Right lobe of liver (tissue), 6 donors: Measurements from ENCODE around the gene ZNF33B. TPM values are rescaled to one million over a fixed set of nuclear protein-coding genes. Genes with fewer than 3 reads are reported as not detected.
A peak's percentile ranks its signal among the peaks of the same experiment; 100 is the strongest.
"Not testable (repeated sequence)": the region's sequence is repeated elsewhere in the genome, so short reads cannot be mapped to it uniquely, and the experiment has no call there.

ENCODE experiments used
- ATAC-seq, 4 donors: fragments of 200-7000 bp; cut with Tn5 transposase; one replicate each; pipeline ENCODE4 v1.9.1; 2020; ENCODE audit warnings: mild to moderate bottlenecking in 4 of 4, moderate library complexity in 4 of 4
- DNase-seq, 3 donors: peaks; one replicate each; pipeline ENCODE4 v3.0.0-alpha.2; 2020
- H3K27ac ChIP-seq, 3 donors: fragments of 200-600 bp; one replicate each; pipeline ENCODE4 v1.8.0; 2022
- H3K27me3 ChIP-seq, 2 donors: fragments of 200-600 bp; one replicate each; pipeline ENCODE4 v1.8.0; 2022
- H3K36me3 ChIP-seq, 4 donors: fragments of 200-600 bp; sonication (generic) in 1 of 4; one replicate each; pipeline versions ENCODE4 v1.5.1 to v1.8.0; 2017 to 2022; ENCODE audit warnings: control low read depth in 1 of 4
- H3K4me1 ChIP-seq, 4 donors: fragments of 200-600 bp; sonication (generic) in 1 of 4; one replicate each; pipeline versions ENCODE4 v1.5.1 to v1.8.0; 2017 to 2022; ENCODE audit warnings: control low read depth in 1 of 4
- H3K4me3 ChIP-seq, 3 donors: fragments of 200-600 bp; one replicate each; pipeline ENCODE4 v1.8.0; 2022
- H3K9me3 ChIP-seq, 4 donors: fragments of 200-600 bp; sonication (generic) in 1 of 4; one replicate each; pipeline versions ENCODE4 v1.5.1 to v1.8.0; 2017 to 2022; ENCODE audit warnings: control low read depth in 1 of 4
- POLR2A ChIP-seq: fragments of 450-650 bp; IDR thresholded peaks from one replicate; pipeline ENCODE4 v1.6.1; 2017; ENCODE audit warnings: antibody characterized with exemption, mild to moderate bottlenecking
- WGBS: methylation state at CpG from one replicate; pipeline ENCODE4 v1.1.6; 2018; ENCODE audit warnings: low coverage, low lambda C conversion rate; ENCODE audit not compliant: insufficient coverage; ENCODE audit errors: missing lambda C conversion rate; 5-methylcytosine and 5-hydroxymethylcytosine counted together
- intact Hi-C, 2 donors: fragments of 100-400 bp; cut with DNase I; formaldehyde crosslinking; loops; one replicate each; pipeline versions ENCODE4 v1.11.2 to v1.14.1; 2022
- total RNA-seq, 6 experiments: library from RNA; depleted of rRNA in 2 of 6; stranded (reverse); fragments of >200 nt in 2 of 6; fragmentation: NEBNext Ultra II Directional in 3 of 6; extraction: Animal tissue kit (Norgen Biotek cat#: 25700) in 3 of 6; gene quantifications; one replicate each; pipeline versions ENCODE4 v1.1.0 to v1.2.4, GENCODE V29; 2016 to 2023
- TF ChIP-seq, protein P1 (sequence below), 4 donors: fragments of 200-600 bp in 3 of 4; fragments of 450-650 bp in 1 of 4; IDR thresholded peaks; one replicate each; pipeline versions ENCODE4 v1.5.1 to v1.8.0; 2016 to 2022; ENCODE audit warnings: antibody characterized with exemption in 4 of 4, mild to moderate bottlenecking in 2 of 4
- donor health status: DM: no; HTN: yes; CAD: no.
- donor health status: DM: no; HTN: no; CAD: no.
- donor health status: DM: no; HTN: no; CAD: no.
- donor health status: DM: no; HTN: yes; CAD: no.
- donor health status: DM: no; HTN: yes; CAD: no.

ZNF33B gene
- total RNA-seq, 6 experiments from 2014 or later: 6.1 to 22.1 (median 13.2) TPM

GRCh38 chr10:42576338-42576737, 62.0 kb downstream of the ZNF33B start:
- DNase-seq (no peak), ATAC-seq (no peak)
- H3K27ac ChIP-seq: no peak overlapping the region
- TF ChIP-seq, protein P1, sequence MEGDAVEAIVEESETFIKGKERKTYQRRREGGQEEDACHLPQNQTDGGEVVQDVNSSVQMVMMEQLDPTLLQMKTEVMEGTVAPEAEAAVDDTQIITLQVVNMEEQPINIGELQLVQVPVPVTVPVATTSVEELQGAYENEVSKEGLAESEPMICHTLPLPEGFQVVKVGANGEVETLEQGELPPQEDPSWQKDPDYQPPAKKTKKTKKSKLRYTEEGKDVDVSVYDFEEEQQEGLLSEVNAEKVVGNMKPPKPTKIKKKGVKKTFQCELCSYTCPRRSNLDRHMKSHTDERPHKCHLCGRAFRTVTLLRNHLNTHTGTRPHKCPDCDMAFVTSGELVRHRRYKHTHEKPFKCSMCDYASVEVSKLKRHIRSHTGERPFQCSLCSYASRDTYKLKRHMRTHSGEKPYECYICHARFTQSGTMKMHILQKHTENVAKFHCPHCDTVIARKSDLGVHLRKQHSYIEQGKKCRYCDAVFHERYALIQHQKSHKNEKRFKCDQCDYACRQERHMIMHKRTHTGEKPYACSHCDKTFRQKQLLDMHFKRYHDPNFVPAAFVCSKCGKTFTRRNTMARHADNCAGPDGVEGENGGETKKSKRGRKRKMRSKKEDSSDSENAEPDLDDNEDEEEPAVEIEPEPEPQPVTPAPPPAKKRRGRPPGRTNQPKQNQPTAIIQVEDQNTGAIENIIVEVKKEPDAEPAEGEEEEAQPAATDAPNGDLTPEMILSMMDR (IDR thresholded peaks at IDR 0.05): no peak
- TF ChIP-seq POLR2A: no peak
- no peak overlapping the region for H3K4me3 ChIP-seq
- 84% methylated on average over 4 of the region's 4 CpGs for WGBS
- no peaks in the 10 kb centered on the region for H3K9me3 ChIP-seq
- no peaks in the 10 kb centered on the region for H3K36me3 ChIP-seq
- no peaks in the 10 kb centered on the region for H3K27me3 ChIP-seq
- H3K4me1 ChIP-seq: no peaks in the 10 kb centered on the region
- intact Hi-C loops: no loop called here

DNA sequence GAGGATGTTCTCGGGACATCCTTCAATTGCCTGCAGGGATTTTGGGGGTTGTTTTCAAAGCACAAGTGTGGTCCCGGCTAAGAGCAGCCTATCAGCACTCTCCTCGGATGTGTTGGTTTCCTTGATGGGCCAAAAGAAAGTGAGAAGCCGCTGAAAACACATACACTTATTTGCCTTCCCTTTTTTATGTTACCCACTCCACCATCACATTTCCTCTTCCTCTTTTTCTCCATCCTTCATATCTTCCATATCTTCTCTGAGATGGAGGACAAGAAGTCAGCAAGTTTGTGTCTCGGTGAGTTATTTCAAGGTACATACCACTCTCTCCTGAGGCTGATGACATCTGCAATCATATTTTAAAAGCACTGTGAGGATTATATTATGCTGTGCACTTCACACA, 64.0 kb downstream of the ZNF33B start:
- 51% methylated on average over 3 of the region's 5 CpGs for WGBS
- TF ChIP-seq, protein P1 (IDR thresholded peaks at IDR 0.05): no peak
- TF ChIP-seq POLR2A: no peak
- Histone ChIP-seq H3K4me1 (no peaks in the 10 kb centered on the region), H3K36me3 (no peaks in the 10 kb centered on the region), H3K9me3 (no peaks in the 10 kb centered on the region), H3K27ac (no peak overlapping the region), H3K4me3 (no peak overlapping the region), H3K27me3 (no peaks in the 10 kb centered on the region)
- ATAC-seq (no peak), DNase-seq (no peak)
- intact Hi-C loops: no loop called here

GRCh38 chr10:42556931-42557330, 81.4 kb downstream of the ZNF33B start:
- no peak for TF ChIP-seq POLR2A
- TF ChIP-seq, protein P1 (IDR thresholded peaks at IDR 0.05): no peak
- H3K4me1 ChIP-seq: peaks cover 0 to 4% (median 0%) of the 10 kb centered on the region in 4 donors
- 34% methylated on average over 5 of the region's 5 CpGs for WGBS

DNA sequence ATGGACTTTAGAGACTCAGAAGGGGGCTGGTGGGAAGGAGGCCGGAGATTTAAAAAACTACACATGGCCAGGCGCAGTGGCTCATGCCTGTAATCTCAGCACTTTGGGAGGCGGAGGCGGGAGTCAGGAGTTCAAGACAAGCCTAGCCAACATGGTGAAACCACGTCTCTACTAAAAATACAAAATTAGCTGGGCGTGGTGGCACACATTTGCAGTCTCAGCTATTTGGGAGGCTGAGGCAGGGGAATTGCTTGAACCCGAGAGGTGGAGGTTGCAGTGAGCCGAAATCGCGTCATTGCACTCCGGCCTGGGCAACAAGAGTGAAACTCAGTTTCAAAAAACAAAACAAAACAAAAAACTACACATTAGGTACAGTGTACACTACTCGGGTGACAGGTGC, 84.8 kb downstream of the ZNF33B start:
- not testable (repeated sequence) for H3K27me3 ChIP-seq, H3K36me3 ChIP-seq, H3K4me1 ChIP-seq, DNase-seq, ATAC-seq, H3K9me3 ChIP-seq
- WGBS: 94% methylated on average over 11 of the region's 12 CpGs
- Histone ChIP-seq H3K27ac (peak overlapping the region in 1 of 3 donors; percentile 25), H3K4me3 (peak overlapping the region in 2 of 3 donors; percentile 76 to 81)
- intact Hi-C loops: loop anchor here in 1 of 2 donors (10.0 kb wide), 2 partner anchors 231 to 551 kb away; partner anchors contain the start of gene BMS1

More at GRCh38 chr10:42556931-42557330, 81.4 kb downstream of the ZNF33B start:
- Histone ChIP-seq H3K9me3 (no peaks in the 10 kb centered on the region), H3K27ac (no peak overlapping the region), H3K27me3 (no peaks in the 10 kb centered on the region), H3K4me3 (no peak overlapping the region), H3K36me3 (no peaks in the 10 kb centered on the region)
- ATAC-seq (no peak), DNase-seq (no peak)
- intact Hi-C loops: loop anchor here in 1 of 2 donors (10.0 kb wide), 2 partner anchors 228 to 548 kb away; partner anchors contain the start of gene BMS1

DNA sequence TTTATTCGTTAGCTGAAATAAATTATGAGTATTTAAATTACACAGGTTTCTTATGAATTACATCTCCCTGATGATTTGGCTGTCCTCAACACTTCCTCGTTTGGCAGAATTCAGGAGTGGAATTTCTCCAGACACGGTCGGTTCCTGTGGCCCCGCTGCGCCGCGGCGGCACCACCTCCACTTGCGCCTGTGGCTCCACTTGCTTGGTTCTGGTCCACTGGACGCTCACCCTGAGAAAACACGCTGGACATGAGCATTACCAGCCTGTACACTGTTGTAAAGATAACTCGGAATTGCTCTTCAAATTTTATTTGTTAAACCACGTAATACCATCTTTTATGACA, 85.3 kb downstream of the ZNF33B start:
- H3K36me3 ChIP-seq: no peaks in the 10 kb centered on the region
- peak overlapping the region in 1 of 3 donors; percentile 25 for H3K27ac ChIP-seq
- intact Hi-C loops: loop anchor here in 1 of 2 donors (10.0 kb wide), 2 partner anchors 232 to 552 kb away; partner anchors contain the start of gene BMS1
- H3K9me3 ChIP-seq: no peaks in the 10 kb centered on the region
- WGBS: 2% methylated on average over 14 of the region's 14 CpGs
- H3K4me1 ChIP-seq: peaks cover 0 to 4% (median 0%) of the 10 kb centered on the region in 4 donors
- peak; percentile 4 for TF ChIP-seq POLR2A
- TF ChIP-seq, protein P1 (IDR thresholded peaks at IDR 0.05): no peak
- H3K4me3 ChIP-seq: peak overlapping the region; percentile 69 to 81 (median 76)
- H3K27me3 ChIP-seq: no peaks in the 10 kb centered on the region
- peak in 1 of 3 donors; percentile 60 for DNase-seq
- ATAC-seq: peak; percentile 43 to 59 (median 51)
